GM21526 (cell line): ENCODE measurements around the gene RSAD2.
"Not testable (repeated sequence)": the region's sequence is repeated elsewhere in the genome, so short reads cannot be mapped to it uniquely, and the experiment has no call there.

ENCODE experiments used
- ATAC-seq: cut with Tn5 transposase; IDR thresholded peaks from one replicate; pipeline ENCODE4 v1.9.1; 2021; ENCODE audit warnings: moderate library complexity; ENCODE audit not compliant: unreplicated experiment, low FRiP score

The RSAD2 gene

GRCh38 chr2:6877402-6878304 lies at the start of gene RSAD2:
Gene RSAD2, plus strand, starts transcription at chr2:6877777. Its CDS starts 24 bp downstream, at chr2:6877801.
- no peak for ATAC-seq

DNA sequence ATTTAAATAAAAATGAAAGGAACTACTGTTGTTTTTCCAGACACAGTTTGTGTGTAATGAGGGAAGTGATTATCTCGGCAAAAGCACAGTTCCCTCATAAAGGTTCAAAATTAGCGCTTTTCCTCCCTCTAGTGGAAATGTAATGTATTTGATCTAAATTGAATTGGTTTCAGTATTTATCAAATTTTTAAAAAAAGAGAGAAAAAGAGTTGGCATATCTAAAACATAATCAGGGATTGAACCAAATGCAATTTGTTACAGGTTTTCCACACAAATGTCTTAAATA lies 49.3 kb upstream of the RSAD2 start:
- ATAC-seq = no peak

- no peak for ATAC-seq
Measured at GRCh38 chr2:6831229-6831628, 46.3 kb upstream of the RSAD2 start.

DNA sequence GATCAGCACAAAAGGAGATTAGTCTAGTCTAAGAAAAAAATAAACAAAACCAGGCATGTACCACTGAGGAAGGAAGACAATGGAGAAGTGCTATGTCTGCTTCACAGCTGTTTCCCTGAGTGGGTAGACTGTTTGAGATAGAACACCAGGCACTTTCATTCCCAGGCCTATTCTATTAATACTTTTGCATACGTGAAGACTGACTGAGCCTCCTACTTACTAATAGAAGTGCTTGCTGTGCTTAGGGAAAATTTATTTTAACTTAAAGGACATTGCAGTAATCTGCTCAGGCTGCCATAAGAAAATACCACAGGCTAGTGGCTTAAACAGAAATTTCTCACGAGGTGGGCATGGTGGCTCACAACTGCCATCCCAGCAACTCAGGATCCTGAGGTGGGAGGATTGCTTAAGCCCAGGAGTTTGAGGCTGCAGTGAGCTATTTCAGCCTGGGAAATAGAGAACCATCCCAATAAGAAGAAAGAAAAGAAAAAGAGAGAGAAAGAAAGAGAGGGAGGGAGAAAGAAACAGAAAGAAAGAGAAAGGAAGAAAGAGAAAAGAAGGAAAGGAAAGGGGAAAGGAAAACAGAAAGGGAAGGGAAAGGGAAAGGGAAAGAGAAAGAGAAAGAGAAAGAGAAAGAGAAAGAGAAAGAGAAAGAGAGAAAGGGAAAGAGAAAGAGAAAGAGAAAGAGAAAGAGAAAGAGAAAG lies 44.8 kb upstream of the RSAD2 start:
- no peak for ATAC-seq

DNA sequence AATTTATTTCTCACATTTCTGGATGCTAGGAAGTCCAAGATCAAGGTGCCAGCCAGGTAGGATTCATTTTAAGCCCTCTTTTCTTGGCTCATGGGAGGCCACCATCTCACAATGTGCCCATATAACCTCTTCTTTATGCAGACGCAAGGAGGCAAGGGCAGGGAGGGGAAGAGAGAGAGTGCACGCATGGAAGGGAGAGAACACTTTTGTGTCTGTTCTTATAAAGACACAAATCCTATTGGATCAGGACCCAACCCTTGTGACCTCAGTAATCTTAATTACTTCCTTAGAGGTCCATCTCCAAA lies 44.3 kb upstream of the RSAD2 start:
- ATAC-seq = no peak

GRCh38 chr2:6834163-6834562 lies 43.4 kb upstream of the RSAD2 start:
- no peak for ATAC-seq

GRCh38 chr2:6835467-6835866 lies 42.1 kb upstream of the RSAD2 start:
- no peak for ATAC-seq

DNA sequence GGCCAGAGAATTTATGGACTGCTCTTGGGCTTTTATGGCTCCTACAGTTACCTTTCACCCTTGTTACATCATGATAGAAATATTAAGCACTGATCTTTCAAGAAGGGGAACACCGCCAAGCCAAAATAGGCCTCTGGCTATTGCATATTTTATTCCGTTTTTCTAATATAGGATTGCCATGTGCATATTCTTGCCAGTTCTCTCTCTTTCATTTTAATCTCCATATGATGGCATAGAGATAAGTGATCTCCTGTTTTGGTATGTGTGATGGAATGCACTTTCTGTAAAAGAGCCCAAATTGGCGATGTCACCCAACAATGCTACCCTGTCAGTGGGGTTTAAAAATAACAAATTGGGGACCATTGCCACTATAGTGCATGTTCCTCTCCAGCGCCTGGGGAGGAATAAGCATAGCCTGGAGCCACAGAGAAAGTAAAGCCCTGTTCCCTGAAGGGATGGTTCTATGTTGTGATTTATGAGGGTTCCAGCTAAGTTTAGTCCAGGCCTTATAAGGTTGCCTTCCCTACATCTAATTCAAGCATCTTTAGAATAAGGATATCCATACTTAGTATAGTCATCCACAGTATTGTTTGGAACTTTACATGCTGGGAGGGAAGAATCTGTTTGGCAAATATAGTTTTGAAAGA lies 38.8 kb upstream of the RSAD2 start:
- ATAC-seq = no peak

DNA sequence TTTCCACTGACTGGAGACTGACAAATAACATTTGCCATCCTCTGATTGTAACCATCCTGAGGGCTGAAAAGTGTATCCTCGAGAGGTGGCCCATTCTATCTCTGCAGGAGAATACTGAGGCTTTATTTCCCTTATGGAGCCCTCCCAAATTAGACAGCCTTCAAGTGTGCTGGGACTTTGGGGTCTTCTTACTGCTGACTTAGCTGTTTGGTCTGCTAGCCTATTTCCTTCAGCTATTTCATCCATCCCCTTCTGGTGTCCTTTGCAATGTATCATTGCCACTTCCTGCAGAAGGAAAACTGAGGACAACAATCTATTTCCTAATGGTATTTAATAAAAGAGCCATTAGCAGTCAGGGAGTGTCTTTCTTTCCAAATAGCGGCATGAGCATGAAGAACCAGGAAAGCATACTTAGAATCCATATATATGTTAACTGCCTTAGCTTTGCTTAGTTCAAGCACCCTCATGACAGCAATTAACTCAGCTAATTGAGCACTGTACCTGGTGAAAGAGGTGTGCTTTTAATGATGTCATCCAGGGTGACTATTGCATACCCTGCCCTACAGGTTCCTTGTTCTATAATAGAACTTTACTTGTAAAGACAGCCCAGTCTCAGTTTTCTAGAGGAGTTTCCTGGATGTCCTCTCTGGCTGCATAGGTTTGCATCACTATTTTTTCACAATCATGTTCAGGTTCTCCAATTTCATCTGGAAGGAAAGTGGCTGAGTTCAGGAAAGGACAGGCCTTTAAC lies 35.9 kb upstream of the RSAD2 start:
- ATAC-seq = no peak

DNA sequence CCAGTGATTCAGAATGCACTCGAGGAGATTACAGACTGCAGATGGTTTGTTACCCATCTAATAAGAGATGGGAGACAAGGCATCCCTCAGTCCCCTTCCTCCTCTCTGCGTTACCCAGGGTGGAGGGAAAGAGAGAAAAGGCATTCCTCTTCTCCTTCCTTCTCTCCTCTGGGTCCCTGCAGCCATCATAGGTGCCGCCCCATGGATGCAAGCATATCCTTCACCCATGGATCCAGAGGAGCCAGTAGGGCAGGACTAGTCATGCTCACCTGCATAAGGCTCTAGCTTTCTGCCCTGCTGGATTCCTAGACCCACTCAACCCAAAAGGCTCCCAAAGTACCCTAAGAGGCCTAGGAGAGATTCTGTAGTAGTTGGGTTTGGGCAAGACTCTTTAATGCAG lies 32.3 kb upstream of the RSAD2 start:
- ATAC-seq = no peak

DNA sequence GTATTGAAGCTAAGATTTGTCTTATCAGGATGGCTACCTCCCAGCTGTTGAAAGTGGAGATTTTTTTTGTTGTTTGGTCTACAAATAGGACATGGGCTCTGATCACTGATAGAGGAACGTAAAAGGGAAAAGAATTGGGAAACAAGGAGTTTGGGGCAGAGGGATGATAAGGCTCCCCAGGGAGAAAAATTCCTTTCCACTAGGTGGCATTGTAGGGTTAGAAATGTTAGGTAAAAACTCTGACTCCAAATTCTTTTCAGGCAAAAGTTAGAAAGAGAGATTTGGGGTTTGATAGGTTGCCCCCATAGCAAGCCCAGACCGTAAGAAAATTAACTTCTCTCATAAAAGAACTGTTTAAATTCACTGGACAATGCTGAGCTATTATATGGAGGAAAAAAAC lies 31.7 kb upstream of the RSAD2 start:
- ATAC-seq = no peak

DNA sequence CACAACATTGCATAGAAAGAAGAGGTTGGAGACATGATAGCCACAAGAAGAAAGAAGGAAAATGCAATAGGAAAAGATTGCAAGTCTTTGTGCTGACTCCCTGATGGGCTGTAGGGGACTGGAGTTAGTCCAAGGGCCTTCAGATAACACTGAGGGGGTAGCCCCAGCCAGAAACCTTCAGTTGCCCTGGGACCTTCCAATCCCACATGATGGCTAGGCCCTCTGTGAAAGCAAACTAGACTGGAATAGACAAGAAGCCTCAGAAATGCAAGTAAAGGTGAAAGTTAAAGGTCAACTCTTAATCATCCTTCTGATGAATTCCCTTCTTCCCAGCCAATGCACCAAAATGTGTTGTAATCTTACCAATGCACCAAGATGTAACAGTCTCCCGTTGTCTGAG lies 31.0 kb upstream of the RSAD2 start:
- ATAC-seq = no peak

- no peak for ATAC-seq
Measured at GRCh38 chr2:6846967-6847681, 30.5 kb upstream of the RSAD2 start.

DNA sequence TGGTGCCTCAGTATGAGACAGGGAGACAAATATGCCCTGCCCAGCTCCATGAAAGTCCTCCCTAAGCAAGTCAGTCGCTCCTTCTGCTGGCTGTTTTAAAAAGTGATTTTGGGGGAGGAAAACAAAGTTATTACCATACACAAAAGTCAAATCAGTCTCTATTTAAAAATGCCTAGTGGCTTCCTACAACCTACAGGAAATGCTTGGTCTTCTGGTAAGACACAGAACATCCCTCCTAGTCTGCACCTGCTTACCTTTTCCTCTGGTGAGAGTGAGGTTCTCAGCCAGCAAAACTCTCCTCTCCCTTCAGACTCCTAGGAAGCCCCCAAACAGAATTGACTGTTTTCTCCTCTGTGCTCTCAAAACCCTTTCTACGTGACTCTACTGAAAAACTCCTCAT lies 25.4 kb upstream of the RSAD2 start:
- ATAC-seq = no peak

GRCh38 chr2:6854416-6854815 lies 23.2 kb upstream of the RSAD2 start:
- ATAC-seq = no peak

GRCh38 chr2:6855860-6856547 lies 21.6 kb upstream of the RSAD2 start:
- ATAC-seq = no peak

DNA sequence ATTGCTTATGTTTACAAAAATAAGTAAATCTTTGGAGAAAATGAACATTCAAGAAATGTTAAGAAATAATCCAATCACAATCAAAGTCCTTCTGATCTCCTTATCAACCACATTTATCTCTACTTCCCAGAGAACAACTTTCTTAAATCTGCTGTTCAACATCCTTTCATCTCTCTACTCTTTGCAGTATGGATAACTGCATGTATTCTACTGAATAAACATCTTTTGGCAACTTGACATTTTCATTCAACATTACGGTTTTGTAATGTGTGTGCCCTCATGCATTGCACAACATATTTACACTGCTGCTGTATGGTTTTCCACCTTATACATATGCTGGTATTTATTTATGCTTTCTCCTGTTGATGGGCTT lies 21.0 kb upstream of the RSAD2 start:
- ATAC-seq = no peak

GRCh38 chr2:6858466-6859027 lies 19.0 kb upstream of the RSAD2 start:
- ATAC-seq = not testable (repeated sequence)

- no peak for ATAC-seq
Measured at GRCh38 chr2:6860296-6860695, 17.3 kb upstream of the RSAD2 start.

DNA sequence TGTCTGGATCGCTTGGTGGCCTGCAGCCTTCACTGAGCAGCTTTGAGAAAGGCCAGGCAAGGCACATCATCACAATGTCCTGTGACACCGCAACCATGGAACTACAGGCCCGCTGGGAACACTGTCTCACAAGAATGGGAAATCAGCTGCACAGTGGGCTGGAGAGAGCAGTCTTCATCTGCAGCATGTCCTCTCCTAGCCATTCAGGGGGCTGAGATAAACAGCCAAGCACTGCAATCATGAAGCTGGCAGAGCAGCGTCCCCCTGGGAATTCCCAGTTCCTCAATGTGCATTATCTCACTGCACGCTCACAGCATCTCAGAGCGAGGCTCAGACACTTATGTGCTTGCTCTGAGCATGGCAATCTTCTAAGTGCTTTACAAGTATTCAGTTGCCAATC lies 13.8 kb upstream of the RSAD2 start:
- ATAC-seq = no peak
